Stimulated activated memory B cell treated with anti-CD40 and anti-IgM and Interleukin-4, amounts not matched to agents 10 μg/mL and 1 μg/mL and 100 μg/mL, for 72 hours (primary cell): Measurements from ENCODE around the gene DPP6.

ENCODE experiments used
- ATAC-seq: fragments of 150-1000 bp; cut with Tn5 transposase; 2 replicates; pipeline ENCODE4 v1.10.0; 2021
- H3K27ac Mint-ChIP-seq: one replicate; pipeline ENCODE4 v1.8.0; 2022; ENCODE audit warnings: mild to moderate bottlenecking, mixed read lengths
- H3K27me3 Mint-ChIP-seq: one replicate; pipeline ENCODE4 v1.8.0; 2022; ENCODE audit warnings: mixed read lengths
- H3K36me3 Mint-ChIP-seq: one replicate; pipeline ENCODE4 v1.8.0; 2022; ENCODE audit warnings: mixed read lengths
- H3K4me1 Mint-ChIP-seq: one replicate; pipeline ENCODE4 v1.8.0; 2022; ENCODE audit warnings: mixed read lengths
- H3K4me3 Mint-ChIP-seq: one replicate; pipeline ENCODE4 v1.8.0; 2022; ENCODE audit warnings: mild to moderate bottlenecking, moderate library complexity, mixed read lengths
- H3K9me3 Mint-ChIP-seq: one replicate; pipeline ENCODE4 v1.8.0; 2022; ENCODE audit warnings: mixed read lengths

The DPP6 gene

DNA sequence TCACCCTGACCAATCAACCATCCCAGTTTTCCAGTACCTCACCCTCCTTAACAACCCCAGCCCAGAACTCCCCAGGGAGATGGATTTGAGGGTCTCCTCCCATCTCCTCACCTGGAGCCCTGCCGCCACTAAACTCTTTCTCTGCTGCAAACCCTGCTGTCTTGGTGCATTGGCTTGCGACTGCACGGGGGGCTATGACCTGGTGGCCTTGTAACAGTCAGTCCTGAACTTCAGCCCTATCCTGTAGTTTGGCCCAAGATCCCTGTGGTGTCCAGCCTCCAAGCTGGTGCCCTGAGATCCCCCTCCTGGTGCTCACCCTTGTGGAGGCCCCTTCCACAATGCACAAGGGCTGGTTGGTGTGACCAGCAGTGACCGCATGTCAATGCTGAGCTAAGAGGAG lies 858.8 kb downstream of the DPP6 start:
- Mint-ChIP-seq H3K27ac (no peak overlapping the region), H3K4me3 (no peak overlapping the region), H3K27me3 (peaks cover 51% of the 10 kb centered on the region)

GRCh38 chr7:154911411-154911810 lies 859.2 kb downstream of the DPP6 start:
- H3K36me3 Mint-ChIP-seq: no peaks in the 10 kb centered on the region
- H3K9me3 Mint-ChIP-seq: peaks cover 3% of the 10 kb centered on the region
- no peak overlapping the region for H3K27ac Mint-ChIP-seq
- peaks cover 6% of the 10 kb centered on the region for H3K4me1 Mint-ChIP-seq
- ATAC-seq: no peak
- no peak overlapping the region for H3K4me3 Mint-ChIP-seq
- H3K27me3 Mint-ChIP-seq: peaks cover 55% of the 10 kb centered on the region

More for the DNA sequence above, 858.8 kb downstream of the DPP6 start:
- H3K9me3 Mint-ChIP-seq: peaks cover 3% of the 10 kb centered on the region
- peaks cover 6% of the 10 kb centered on the region for H3K4me1 Mint-ChIP-seq
- H3K36me3 Mint-ChIP-seq: no peaks in the 10 kb centered on the region
- no peak for ATAC-seq

GRCh38 chr7:154911862-154912455 lies 859.8 kb downstream of the DPP6 start:
- Mint-ChIP-seq H3K36me3 (no peaks in the 10 kb centered on the region), H3K4me3 (no peak overlapping the region), H3K9me3 (peaks cover 3% of the 10 kb centered on the region)

GRCh38 chr7:154912871-154913637 lies 860.9 kb downstream of the DPP6 start:
- Mint-ChIP-seq H3K4me3 (no peak overlapping the region), H3K9me3 (peaks cover 3% of the 10 kb centered on the region), H3K36me3 (no peaks in the 10 kb centered on the region), H3K27ac (no peak overlapping the region), H3K27me3 (peaks cover 63% of the 10 kb centered on the region), H3K4me1 (peaks cover 6% of the 10 kb centered on the region)
- ATAC-seq: no peak

More at GRCh38 chr7:154911862-154912455, 859.8 kb downstream of the DPP6 start:
- Mint-ChIP-seq H3K27me3 (peaks cover 60% of the 10 kb centered on the region), H3K4me1 (peaks cover 6% of the 10 kb centered on the region), H3K27ac (no peak overlapping the region)
- ATAC-seq: no peak

GRCh38 chr7:154913638-154914307 lies 861.6 kb downstream of the DPP6 start:
- peaks cover 6% of the 10 kb centered on the region for H3K4me1 Mint-ChIP-seq
- H3K27ac Mint-ChIP-seq: peak overlapping the region; percentile 57
- H3K36me3 Mint-ChIP-seq: no peaks in the 10 kb centered on the region
- peak overlapping the region; percentile 79 for H3K4me3 Mint-ChIP-seq
- peaks cover 3% of the 10 kb centered on the region for H3K9me3 Mint-ChIP-seq
- ATAC-seq: peak; percentile 89
- peaks cover 63% of the 10 kb centered on the region for H3K27me3 Mint-ChIP-seq

- Mint-ChIP-seq H3K27ac (peak overlapping the region; percentile 57), H3K27me3 (peaks cover 57% of the 10 kb centered on the region), H3K36me3 (no peaks in the 10 kb centered on the region), H3K4me3 (peak overlapping the region; percentile 38), H3K9me3 (peaks cover 3% of the 10 kb centered on the region), H3K4me1 (peaks cover 6% of the 10 kb centered on the region)
- ATAC-seq: no peak
Measured at GRCh38 chr7:154914308-154914995, 862.3 kb downstream of the DPP6 start.

DNA sequence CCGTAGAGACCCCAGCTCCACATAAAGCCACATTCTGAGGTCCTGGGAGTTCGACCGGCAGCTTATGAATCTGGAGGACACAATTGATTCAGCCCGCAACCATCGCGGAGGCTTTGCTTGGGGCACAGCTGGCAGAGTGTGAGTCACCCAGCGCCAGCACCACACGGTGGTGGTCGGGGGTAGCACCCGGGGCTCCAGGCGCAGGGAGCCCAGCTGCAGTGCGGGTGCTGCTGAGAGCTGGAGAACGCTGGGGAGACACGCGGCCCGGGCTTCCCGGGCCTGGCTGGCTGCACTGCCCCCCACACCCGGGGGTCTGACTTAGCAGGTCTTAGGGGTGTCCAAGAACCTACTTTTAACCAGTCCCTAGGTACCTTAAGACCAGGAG lies 862.8 kb downstream of the DPP6 start:
- H3K36me3 Mint-ChIP-seq: no peaks in the 10 kb centered on the region
- no peak overlapping the region for H3K27ac Mint-ChIP-seq
- no peak for ATAC-seq
- H3K9me3 Mint-ChIP-seq: peaks cover 3% of the 10 kb centered on the region
- peaks cover 6% of the 10 kb centered on the region for H3K4me1 Mint-ChIP-seq
- peak overlapping the region; percentile 38 for H3K4me3 Mint-ChIP-seq
- H3K27me3 Mint-ChIP-seq: peaks cover 51% of the 10 kb centered on the region

- H3K36me3 Mint-ChIP-seq: no peaks in the 10 kb centered on the region
- H3K4me3 Mint-ChIP-seq: no peak overlapping the region
- ATAC-seq: no peak
- H3K27me3 Mint-ChIP-seq: peaks cover 49% of the 10 kb centered on the region
- peaks cover 6% of the 10 kb centered on the region for H3K4me1 Mint-ChIP-seq
- no peak overlapping the region for H3K27ac Mint-ChIP-seq
- H3K9me3 Mint-ChIP-seq: peaks cover 3% of the 10 kb centered on the region
Measured at GRCh38 chr7:154915600-154915999, 863.4 kb downstream of the DPP6 start.

- Mint-ChIP-seq H3K27me3 (peaks cover 41% of the 10 kb centered on the region), H3K9me3 (peaks cover under 1% of the 10 kb centered on the region), H3K36me3 (no peaks in the 10 kb centered on the region), H3K4me1 (peaks cover 6% of the 10 kb centered on the region), H3K4me3 (no peak overlapping the region), H3K27ac (no peak overlapping the region)
- no peak for ATAC-seq
Measured at GRCh38 chr7:154916381-154916780, 864.2 kb downstream of the DPP6 start.

GRCh38 chr7:154916856-154917807 lies 864.9 kb downstream of the DPP6 start:
- Mint-ChIP-seq H3K27ac (no peak overlapping the region), H3K4me3 (no peak overlapping the region), H3K9me3 (no peaks in the 10 kb centered on the region), H3K4me1 (peaks cover 6% of the 10 kb centered on the region), H3K27me3 (peaks cover 38% of the 10 kb centered on the region), H3K36me3 (no peaks in the 10 kb centered on the region)
- ATAC-seq: no peak

DNA sequence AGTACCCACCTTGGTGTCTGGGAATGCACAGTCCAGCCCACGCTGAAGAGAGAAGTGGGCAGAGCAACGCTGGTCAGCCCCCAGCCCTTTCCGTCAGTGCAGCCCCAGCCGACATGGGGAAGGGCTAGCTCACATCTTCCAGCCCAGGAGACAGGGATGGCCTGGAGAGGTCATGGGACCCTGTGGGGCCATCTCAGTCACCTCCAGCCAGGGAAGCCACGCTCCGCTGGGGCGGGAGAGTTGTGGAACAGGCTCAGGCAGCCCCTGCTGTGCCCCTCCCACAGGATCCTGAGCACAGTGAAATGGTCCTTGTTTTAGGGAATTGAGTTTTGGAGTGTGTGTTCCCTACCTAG lies 865.6 kb downstream of the DPP6 start:
- H3K9me3 Mint-ChIP-seq: no peaks in the 10 kb centered on the region

GRCh38 chr7:154918266-154918665 lies 866.1 kb downstream of the DPP6 start:
- H3K27me3 Mint-ChIP-seq: peaks cover 38% of the 10 kb centered on the region

More for the DNA sequence above, 865.6 kb downstream of the DPP6 start:
- no peak for ATAC-seq
- Mint-ChIP-seq H3K4me1 (peaks cover 6% of the 10 kb centered on the region), H3K36me3 (no peaks in the 10 kb centered on the region), H3K27ac (no peak overlapping the region), H3K4me3 (no peak overlapping the region), H3K27me3 (peaks cover 38% of the 10 kb centered on the region)

DNA sequence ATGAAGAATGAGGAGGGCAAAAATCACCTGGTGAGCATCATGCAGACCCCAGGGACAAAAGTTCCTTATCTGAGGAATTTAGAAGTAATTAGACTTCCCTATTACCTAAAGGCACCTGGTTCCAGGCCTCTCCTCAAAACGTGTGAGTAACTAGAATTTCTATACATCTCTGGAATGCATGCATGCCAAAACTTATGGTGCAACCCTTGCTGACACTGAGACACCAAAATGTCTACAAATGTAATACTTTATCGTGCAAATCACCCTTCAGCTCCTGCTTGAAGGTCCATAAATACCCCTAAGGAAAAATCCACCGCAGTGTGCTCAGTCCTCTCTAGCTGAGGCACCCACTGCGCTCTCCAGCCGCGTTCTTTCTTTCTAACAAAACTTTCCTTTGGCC lies 866.5 kb downstream of the DPP6 start:
- Mint-ChIP-seq H3K4me1 (peaks cover 4% of the 10 kb centered on the region), H3K27ac (no peak overlapping the region), H3K36me3 (no peaks in the 10 kb centered on the region), H3K9me3 (no peaks in the 10 kb centered on the region), H3K27me3 (peaks cover 35% of the 10 kb centered on the region), H3K4me3 (no peak overlapping the region)
- ATAC-seq: no peak

More at GRCh38 chr7:154918266-154918665, 866.1 kb downstream of the DPP6 start:
- no peak overlapping the region for H3K4me3 Mint-ChIP-seq
- no peaks in the 10 kb centered on the region for H3K36me3 Mint-ChIP-seq
- ATAC-seq: no peak
- H3K4me1 Mint-ChIP-seq: peaks cover 6% of the 10 kb centered on the region
- H3K27ac Mint-ChIP-seq: no peak overlapping the region
- no peaks in the 10 kb centered on the region for H3K9me3 Mint-ChIP-seq
